Esophagus muscularis mucosa (tissue), 4 donors: ENCODE measurements around the gene HRH2. TPM values are rescaled to one million over a fixed set of nuclear protein-coding genes. Genes with fewer than 3 reads are reported as not detected.

Experiments used
- DNase-seq: peaks from one replicate; pipeline ENCODE4 v3.0.0-alpha.2; 2017; ENCODE audit errors: extremely low spot score
- H3K27ac ChIP-seq, 4 donors: fragments of 200-600 bp; sonication (generic); replicated peaks in 1 of 4; 1 replicate in 3 of 4; 2 replicates in 1 of 4; pipeline ENCODE4 v1.5.1; 2016 to 2019; ENCODE audit warnings: mild to moderate bottlenecking in 1 of 4
- H3K27me3 ChIP-seq, 4 donors: fragments of 200-600 bp; sonication (generic); one replicate each; pipeline versions ENCODE4 v1.5.1 to v1.6.0; 2016 to 2019
- H3K36me3 ChIP-seq, 4 donors: fragments of 200-600 bp; sonication (generic); one replicate each; pipeline ENCODE4 v1.5.1; 2016 to 2019
- H3K4me1 ChIP-seq, 4 donors: fragments of 200-600 bp; sonication (generic); one replicate each; pipeline ENCODE4 v1.5.1; 2016 to 2019
- H3K4me3 ChIP-seq, 4 donors: fragments of 200-600 bp; sonication (generic); 1 replicate in 2 of 4; 2 replicates in 2 of 4; pipeline ENCODE4 v1.5.1; 2016 to 2019; ENCODE audit warnings: mild to moderate bottlenecking in 4 of 4, moderate library complexity in 1 of 4
- H3K9me3 ChIP-seq, 4 donors: fragments of 200-600 bp; sonication (generic); 1 replicate in 3 of 4; 2 replicates in 1 of 4; pipeline ENCODE4 v1.5.1; 2016 to 2019
- CTCF ChIP-seq, 3 experiments: fragments of 200-600 bp in 2 of 3; fragments of 450-650 bp in 1 of 3; sonication (generic) in 2 of 3; IDR thresholded peaks; one replicate each; pipeline ENCODE4 v1.5.1; 2017 to 2019; ENCODE audit warnings: antibody characterized with exemption in 3 of 3, mild to moderate bottlenecking in 2 of 3, moderate library complexity in 1 of 3
- EP300 ChIP-seq: sonication (generic); formaldehyde crosslinking; IDR thresholded peaks from one replicate; pipeline ENCODE4 v1.6.1; 2017; ENCODE audit warnings: antibody characterized with exemption
- POLR2A ChIP-seq: fragments of 450-650 bp; IDR thresholded peaks from one replicate; pipeline ENCODE4 v1.6.1; 2017; ENCODE audit warnings: antibody characterized with exemption, moderate library complexity, mild to moderate bottlenecking, low read depth
- POLR2AphosphoS5 ChIP-seq, 2 donors: sonication (generic); formaldehyde crosslinking; IDR thresholded peaks; one replicate each; pipeline ENCODE4 v1.6.1; 2017; ENCODE audit warnings: antibody characterized with exemption in 2 of 2
- WGBS: methylation state at CpG from one replicate; pipeline ENCODE4 v1.1.5; 2018; 5-methylcytosine and 5-hydroxymethylcytosine counted together
- intact Hi-C: fragments of 100-400 bp; cut with DNase I; formaldehyde crosslinking; loops from one replicate; pipeline ENCODE4 v1.15.1; 2023
- total RNA-seq, 4 donors: library from RNA; depleted of rRNA; stranded (reverse); fragments of >200 nt; gene quantifications; one replicate each; pipeline versions ENCODE4 v1.1.0 to v1.2.1, GENCODE V29; 2016

HRH2 gene
- total RNA-seq, 4 donors from 2014 or later: 1.9 to 10.9 (median 2.8) TPM

- 81% methylated on average over 6 of the region's 9 CpGs for WGBS
- intact Hi-C loops: no loop called here
- Histone ChIP-seq H3K27me3 (peaks cover 0 to 41% (median 0%) of the 10 kb centered on the region in 4 donors), H3K4me1 (peaks cover 7 to 36% (median 9%) of the 10 kb centered on the region in 4 donors), H3K27ac (no peak overlapping the region), H3K4me3 (no peak overlapping the region), H3K9me3 (no peaks in the 10 kb centered on the region), H3K36me3 (peaks cover 0 to 13% (median 0%) of the 10 kb centered on the region in 4 donors)
- no peak for DNase-seq
- TF ChIP-seq EP300: no peak
- TF ChIP-seq POLR2A: no peak
- TF ChIP-seq POLR2AphosphoS5 (IDR thresholded peaks at IDR 0.05): no peak
- TF ChIP-seq CTCF (IDR thresholded peaks at IDR 0.05): no peak
Observed at GRCh38 chr5:175686826-175687225, 29.0 kb downstream of the HRH2 start.

- intact Hi-C loops: no loop called here
- Histone ChIP-seq H3K27me3 (peaks cover 0 to 41% (median 0%) of the 10 kb centered on the region in 4 donors), H3K4me1 (peaks cover 3 to 35% (median 5%) of the 10 kb centered on the region in 4 donors), H3K4me3 (no peak overlapping the region), H3K36me3 (peaks cover 0 to 13% (median 0%) of the 10 kb centered on the region in 4 donors), H3K27ac (no peak overlapping the region), H3K9me3 (no peaks in the 10 kb centered on the region)
- no peak for DNase-seq
- WGBS: 77% methylated on average over 3 of the region's 14 CpGs
- TF ChIP-seq POLR2A (no peak), POLR2AphosphoS5 (IDR thresholded peaks at IDR 0.05) (no peak), EP300 (no peak), CTCF (IDR thresholded peaks at IDR 0.05) (no peak)
Observed at GRCh38 chr5:175687231-175687701, 29.4 kb downstream of the HRH2 start.

GRCh38 chr5:175688352-175689146 is 30.7 kb downstream of the HRH2 start:
- Histone ChIP-seq H3K36me3 (peaks cover 0 to 9% (median 0%) of the 10 kb centered on the region in 4 donors), H3K27me3 (peaks cover 0 to 49% (median 0%) of the 10 kb centered on the region in 4 donors), H3K4me3 (no peak overlapping the region), H3K4me1 (peaks cover 0 to 37% (median 7%) of the 10 kb centered on the region in 4 donors), H3K9me3 (no peaks in the 10 kb centered on the region), H3K27ac (peak overlapping the region in 1 of 4 donors; percentile 50)
- DNase-seq: no peak
- intact Hi-C loops: no loop called here
- TF ChIP-seq EP300: no peak
- no peak for TF ChIP-seq POLR2AphosphoS5 (IDR thresholded peaks at IDR 0.05)
- no peak for TF ChIP-seq POLR2A
- no peak for TF ChIP-seq CTCF (IDR thresholded peaks at IDR 0.05)
- 77% methylated on average over 12 of the region's 12 CpGs for WGBS

- H3K4me1 ChIP-seq: peaks cover 0 to 43% (median 7%) of the 10 kb centered on the region in 4 donors
- peaks cover 0 to 55% (median 0%) of the 10 kb centered on the region in 4 donors for H3K27me3 ChIP-seq
- no peak for DNase-seq
Observed at GRCh38 chr5:175689147-175689991, 31.5 kb downstream of the HRH2 start.

GRCh38 chr5:175690025-175690424 is 32.2 kb downstream of the HRH2 start:
- Histone ChIP-seq H3K4me3 (no peak overlapping the region), H3K9me3 (no peaks in the 10 kb centered on the region), H3K27me3 (peaks cover 0 to 62% (median 0%) of the 10 kb centered on the region in 4 donors), H3K27ac (peak overlapping the region in 3 of 4 donors; percentile 45 to 61 (median 52)), H3K4me1 (peaks cover 0 to 49% (median 7%) of the 10 kb centered on the region in 4 donors), H3K36me3 (no peaks in the 10 kb centered on the region)
- DNase-seq: no peak
- WGBS: 69% methylated on average over 5 of the region's 5 CpGs
- TF ChIP-seq CTCF (IDR thresholded peaks at IDR 0.05) (no peak), EP300 (no peak), POLR2AphosphoS5 (IDR thresholded peaks at IDR 0.05) (no peak), POLR2A (no peak)
- intact Hi-C loops: no loop called here

More at GRCh38 chr5:175689147-175689991, 31.5 kb downstream of the HRH2 start:
- intact Hi-C loops: no loop called here
- WGBS: 50% methylated on average over 9 of the region's 9 CpGs
- H3K27ac ChIP-seq: peak overlapping the region in 3 of 4 donors; percentile 45 to 61 (median 52)
- TF ChIP-seq EP300: peak; percentile 41
- peak in 1 of 2 donors; percentile 8 for TF ChIP-seq POLR2AphosphoS5 (IDR thresholded peaks at IDR 0.05)
- TF ChIP-seq POLR2A: no peak
- H3K4me3 ChIP-seq: no peak overlapping the region
- H3K36me3 ChIP-seq: peaks cover 0 to under 1% (median 0%) of the 10 kb centered on the region in 4 donors
- no peaks in the 10 kb centered on the region for H3K9me3 ChIP-seq
